Epithelial cell of proximal tubule (primary cell): ENCODE results near the gene ESPN. TPM values are rescaled to one million over a fixed set of nuclear protein-coding genes. Genes with fewer than 3 reads are reported as not detected.

Experiments used
- DNase-seq: peaks from one replicate; pipeline ENCODE4 v3.0.0-alpha.2; 2011; ENCODE audit warnings: low read depth
- H3K4me3 ChIP-seq: 2 replicates; pipeline ENCODE4 v1.5.1; 2011; ENCODE audit warnings: low read depth, mild to moderate bottlenecking, low read length
- CTCF ChIP-seq: conservative IDR thresholded peaks from 2 replicates; pipeline ENCODE4 v1.5.1; 2012; ENCODE audit warnings: low read depth, mild to moderate bottlenecking, low read length
- total RNA-seq: library from RNA; depleted of rRNA; stranded (reverse); fragments of >200 nt; gene quantifications from 2 replicates; pipeline ENCODE4 v1.2.3, GENCODE V29; 2015

Gene ESPN
- total RNA-seq, 1 donor from 2014 or later: not detected

- no peak for TF ChIP-seq CTCF
- DNase-seq: no peak
- no peak overlapping the region for H3K4me3 ChIP-seq
Measured at GRCh38 chr1:6417961-6418667, 6.5 kb upstream of the ESPN start.

GRCh38 chr1:6418668-6419396 is 5.7 kb upstream of the ESPN start:
- TF ChIP-seq CTCF: no peak
- DNase-seq: no peak
- H3K4me3 ChIP-seq: peak overlapping the region; percentile 37

- TF ChIP-seq CTCF: no peak
- H3K4me3 ChIP-seq: peak overlapping the region; percentile 37
- no peak for DNase-seq
Measured at GRCh38 chr1:6419397-6419803, 5.2 kb upstream of the ESPN start.

- peak within 1 kb of the TSS; percentile 37 for H3K4me3 ChIP-seq
- no peak for TF ChIP-seq CTCF
- no peak for DNase-seq
Measured at GRCh38 chr1:6419804-6420453, 4.6 kb upstream of the ESPN start, which contains the start of gene HES2. HES2 (minus strand) TSS chr1:6419919; CDS start chr1:6419820, 99 bp downstream.

GRCh38 chr1:6420454-6421042 is 4.0 kb upstream of the ESPN start:
- TF ChIP-seq CTCF: no peak
- no peak overlapping the region for H3K4me3 ChIP-seq
- no peak for DNase-seq

GRCh38 chr1:6421266-6421665 is 3.3 kb upstream of the ESPN start:
- no peak for DNase-seq
- TF ChIP-seq CTCF: no peak
- no peak overlapping the region for H3K4me3 ChIP-seq
